Measurements from ENCODE around the gene FGD6.
"Not testable (repeated sequence)": the region's sequence is repeated elsewhere in the genome, so short reads cannot be mapped to it uniquely, and the experiment has no call there.

FGD6 gene

DNA sequence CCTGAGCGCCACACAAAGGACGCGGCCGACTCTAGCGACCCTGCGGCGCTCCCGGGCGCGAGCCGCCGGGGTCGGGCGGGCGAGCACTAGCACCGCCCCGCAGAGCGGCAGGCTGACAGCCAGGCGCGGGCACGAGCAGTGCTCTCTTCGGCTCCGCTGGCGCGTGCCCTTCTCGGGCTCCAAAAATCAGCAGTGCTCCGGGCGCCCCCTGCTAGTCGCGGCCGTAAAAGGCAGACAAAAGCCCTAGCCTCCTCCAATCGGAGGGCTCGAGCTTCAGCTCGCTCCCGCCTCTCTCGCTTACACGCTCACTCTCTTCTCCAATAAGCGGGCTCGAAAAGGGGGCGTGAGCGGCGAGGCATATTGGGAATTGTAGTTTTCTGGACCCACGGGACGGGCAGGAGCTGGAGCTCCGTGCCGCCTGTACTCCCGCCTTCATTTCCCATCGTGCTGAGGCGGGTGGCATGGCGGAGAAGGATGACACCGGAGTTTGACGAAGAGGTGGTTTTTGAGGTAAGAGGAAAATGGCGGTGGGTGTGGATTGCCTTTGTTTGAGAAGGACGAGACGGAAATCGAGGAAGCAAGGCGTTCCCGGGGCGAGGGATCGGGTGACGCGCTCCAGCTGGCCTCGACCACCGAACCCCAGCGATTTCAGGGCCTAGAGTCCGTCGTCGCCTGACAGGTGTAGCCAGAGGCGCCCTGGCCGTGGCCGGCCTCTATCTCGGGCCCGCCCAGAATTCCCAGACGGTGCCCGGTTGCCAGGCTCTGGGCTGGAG is at the start of gene FGD6, which contains the start of gene VEZT:
Gene FGD6 (minus strand): TSS at position 91 of the 773 bp plus-strand sequence. CDS start 227 bp downstream, outside the sequence.
Gene VEZT (plus strand): TSS at position 431 of the 773 bp plus-strand sequence. CDS start 44 bp downstream, at position 475.
- peak; percentile 98 to 100 for DNase-seq

DNA sequence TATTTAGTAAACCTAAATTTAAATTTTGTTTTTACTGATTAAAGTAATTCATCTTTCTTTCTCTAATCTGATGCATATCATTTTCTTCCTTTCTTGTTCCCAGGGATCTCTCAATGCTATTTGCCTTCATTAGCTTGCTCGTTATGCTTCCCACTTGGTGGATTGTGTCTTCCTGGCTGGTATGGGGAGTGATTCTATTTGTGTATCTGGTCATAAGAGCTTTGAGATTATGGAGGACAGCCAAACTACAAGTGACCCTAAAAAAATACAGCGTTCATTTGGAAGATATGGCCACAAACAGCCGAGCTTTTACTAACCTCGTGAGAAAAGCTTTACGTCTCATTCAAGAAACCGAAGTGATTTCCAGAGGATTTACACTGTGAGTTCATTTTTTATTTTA is 49.0 kb upstream of the FGD6 start:
- DNase-seq: no peak

DNA sequence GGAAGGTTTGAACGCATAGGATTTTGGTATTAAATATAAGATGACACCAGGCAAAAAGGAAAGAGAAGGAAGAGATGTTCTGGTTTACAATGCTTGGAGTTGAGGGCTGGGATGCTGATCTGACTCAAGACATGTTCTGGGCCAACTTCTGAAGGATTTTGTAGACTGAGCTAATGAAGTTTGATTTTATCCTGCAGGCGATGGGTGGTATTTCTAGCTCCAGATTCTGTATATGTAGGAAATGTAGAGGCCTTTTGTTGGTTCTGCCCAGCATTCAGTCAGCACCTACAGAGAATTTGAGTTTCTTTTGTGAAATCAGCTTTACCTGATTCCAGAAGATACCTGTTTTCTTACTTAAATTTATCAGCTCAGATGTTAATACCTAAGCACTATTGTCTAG is 48.5 kb upstream of the FGD6 start:
- no peak for DNase-seq

DNA sequence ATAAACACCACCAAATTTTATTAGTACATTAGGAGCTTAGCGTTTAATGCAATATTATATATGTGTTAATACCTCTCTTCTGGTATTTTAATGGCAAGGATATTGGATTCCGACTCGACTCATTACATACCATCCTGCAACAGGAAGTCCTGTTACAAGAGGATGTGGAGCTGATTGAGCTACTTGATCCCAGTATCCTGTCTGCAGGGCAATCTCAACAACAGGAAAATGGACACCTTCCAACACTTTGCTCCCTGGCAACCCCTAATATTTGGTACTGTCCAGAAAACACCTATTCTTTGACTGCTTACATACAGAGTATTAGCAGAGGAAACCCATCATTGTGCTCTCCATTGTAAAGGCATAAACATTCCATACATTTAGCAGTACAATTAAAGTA is 45.5 kb upstream of the FGD6 start:
- peak; percentile 44 to 66 for DNase-seq

DNA sequence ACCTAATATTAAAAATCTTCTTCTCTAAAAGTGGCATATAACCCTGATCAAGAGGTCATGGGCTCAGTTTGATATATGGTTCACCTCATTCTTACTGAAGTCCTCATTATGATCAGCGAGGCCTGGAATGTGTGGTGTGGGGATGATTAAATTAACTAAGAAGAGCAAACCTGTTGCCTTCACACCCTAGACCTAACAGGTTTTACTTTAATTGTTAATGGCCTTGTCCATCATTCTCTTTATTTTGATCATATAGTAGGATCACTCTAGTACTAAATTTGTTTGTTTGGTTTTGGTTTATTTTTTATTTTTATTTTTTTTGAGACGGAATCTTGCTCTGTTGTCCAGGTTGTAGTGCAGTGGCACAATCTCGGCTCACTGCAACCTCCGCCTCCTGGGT is 43.8 kb upstream of the FGD6 start:
- no peak for DNase-seq

DNA sequence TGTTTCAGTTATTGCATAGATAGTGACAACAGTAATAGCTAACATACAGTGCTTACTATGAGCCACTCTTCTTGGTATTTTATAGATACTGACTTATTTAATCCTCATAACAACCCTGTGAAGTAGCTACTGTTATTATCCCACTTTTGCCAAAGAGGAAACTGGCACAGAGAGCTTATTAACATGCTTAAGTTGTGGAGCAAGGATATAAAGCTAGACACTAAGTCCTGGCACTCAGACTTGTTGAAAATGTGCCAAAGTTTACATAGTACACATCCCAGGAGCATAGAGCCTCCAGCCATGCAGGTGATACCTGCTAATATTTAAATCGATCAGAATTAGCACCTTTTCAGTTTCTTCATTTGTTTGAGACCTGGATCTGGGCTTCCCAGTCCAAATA is 42.1 kb upstream of the FGD6 start:
- peak in 1 of 2 experiments; percentile 26 for DNase-seq

DNA sequence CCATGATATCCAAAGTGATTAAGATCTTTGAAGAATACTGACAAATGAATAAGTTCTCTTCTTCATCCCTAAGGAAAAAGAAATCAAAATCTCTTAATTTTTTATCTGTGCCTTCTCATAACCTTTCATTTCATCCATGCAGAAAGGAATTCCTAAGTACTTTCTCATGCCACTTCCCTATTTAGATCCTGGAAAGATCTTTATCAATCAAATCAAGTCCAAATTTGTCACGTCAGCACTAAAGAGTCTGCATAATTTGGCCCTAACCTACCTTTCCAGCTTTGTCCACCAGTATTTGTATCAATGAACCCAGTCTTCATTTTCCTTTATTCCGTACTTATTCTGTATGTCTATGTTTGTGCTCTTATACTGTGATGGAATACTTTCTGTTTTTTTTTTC is 41.5 kb upstream of the FGD6 start:
- DNase-seq: no peak

DNA sequence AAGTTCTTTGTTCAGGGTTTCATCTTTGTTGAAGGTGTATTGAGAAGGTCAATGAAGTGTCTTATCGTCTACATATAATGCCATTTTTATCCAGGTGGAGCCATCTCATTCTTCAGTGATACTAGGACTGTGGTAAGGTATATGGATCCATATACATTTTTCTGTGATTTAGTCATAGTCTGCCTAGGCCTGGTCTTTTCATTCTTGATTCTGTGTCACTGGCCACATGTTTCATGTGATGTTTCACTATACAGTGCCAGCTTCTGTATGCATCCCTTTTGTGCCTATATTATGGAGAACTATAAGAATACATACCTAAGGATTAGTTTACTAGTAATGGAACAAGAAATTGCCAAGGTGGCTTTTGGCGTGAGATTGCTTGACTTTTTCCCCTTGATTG is 40.9 kb upstream of the FGD6 start:
- DNase-seq: no peak

DNA sequence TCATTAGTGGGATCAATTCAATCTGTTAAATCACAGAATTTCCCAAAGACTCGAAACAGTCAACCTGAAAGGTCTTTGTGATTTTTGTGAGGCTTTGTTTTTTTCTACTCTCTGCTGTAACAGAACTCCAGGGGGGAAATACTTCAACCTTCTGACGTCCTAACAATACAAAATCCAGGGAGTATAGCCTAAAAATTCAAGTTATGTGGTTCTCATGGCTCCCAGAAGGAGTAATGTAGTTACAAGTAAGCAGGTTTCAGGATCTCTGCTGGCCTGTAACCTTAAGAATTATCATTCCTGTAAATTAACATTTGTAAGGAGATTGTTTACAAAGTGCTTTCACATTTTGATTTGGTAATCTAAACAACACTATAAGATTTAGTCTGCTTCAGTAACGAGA is 40.3 kb upstream of the FGD6 start:
- DNase-seq: no peak

DNA sequence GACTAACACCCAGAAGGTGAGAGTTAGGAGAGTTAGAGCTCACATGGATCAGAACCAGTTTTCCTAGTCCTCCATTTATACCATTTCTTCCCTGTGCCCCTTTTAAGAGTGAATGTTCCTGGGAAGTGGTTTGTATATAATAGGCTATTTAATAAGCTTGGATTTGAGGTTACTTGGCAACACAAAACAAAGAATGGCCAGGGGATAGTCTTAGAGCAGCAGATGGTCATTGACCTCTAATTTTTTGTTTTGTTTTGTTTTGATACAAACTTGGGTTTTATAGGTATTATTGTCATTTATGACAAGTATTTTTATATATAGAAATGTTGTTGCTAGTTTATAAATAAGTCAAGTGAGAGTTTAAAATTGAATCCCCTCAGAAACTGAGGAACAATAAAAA is 36.1 kb upstream of the FGD6 start:
- no peak for DNase-seq

DNA sequence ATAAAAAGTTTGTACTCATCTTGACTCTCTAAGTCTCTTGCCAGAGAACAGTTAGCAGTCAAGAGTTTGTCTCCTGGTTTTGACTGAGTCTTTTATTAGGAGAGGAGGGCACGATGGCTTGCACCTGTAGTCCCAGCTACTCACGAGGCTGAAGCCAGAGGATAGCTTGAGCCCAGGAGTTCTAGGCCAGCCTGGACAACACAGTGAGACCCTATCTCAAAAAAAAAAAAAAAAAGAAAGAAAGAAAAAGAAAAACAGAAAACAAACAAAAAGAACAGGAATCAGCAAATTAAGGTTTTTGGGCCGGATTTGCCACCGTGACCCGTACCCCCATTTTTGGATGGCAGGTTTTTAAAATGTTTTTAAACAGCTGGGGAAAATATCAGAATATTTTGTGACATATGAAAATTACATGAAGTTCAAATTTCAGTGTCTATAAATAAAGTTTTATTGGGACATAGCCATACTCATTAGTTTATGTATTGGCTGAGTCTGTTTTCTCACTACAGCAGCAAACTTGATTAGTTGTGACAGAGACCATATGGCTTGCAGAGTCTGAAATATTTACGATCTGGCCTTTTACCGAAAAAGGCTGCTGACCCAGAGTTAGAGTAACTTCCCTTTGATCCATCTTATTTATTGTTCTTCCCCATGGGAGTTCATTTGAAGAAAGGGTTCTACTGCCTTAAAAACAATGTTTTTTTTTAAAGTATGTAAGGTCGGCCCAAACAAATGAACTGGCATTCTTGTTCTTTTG is 31.5 kb upstream of the FGD6 start:
- DNase-seq: no peak

DNA sequence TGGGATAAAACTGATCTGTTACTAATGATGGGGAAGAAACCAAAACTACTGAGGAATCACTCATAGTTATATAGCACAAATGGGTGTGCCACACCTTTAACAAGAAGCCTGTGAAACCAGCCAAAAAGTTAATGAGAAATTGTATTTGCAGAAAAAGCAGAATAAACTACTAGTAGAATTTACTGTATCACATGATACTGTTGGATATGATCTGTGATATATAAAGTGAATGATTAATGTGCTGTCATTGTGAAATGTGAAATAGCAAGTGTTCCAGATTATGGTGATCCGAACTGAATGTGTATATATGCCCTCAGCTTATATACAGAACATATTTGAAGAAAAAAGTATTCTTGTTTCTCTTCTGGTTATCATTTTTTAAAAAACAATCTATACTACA is 30.8 kb upstream of the FGD6 start:
- no peak for DNase-seq

DNA sequence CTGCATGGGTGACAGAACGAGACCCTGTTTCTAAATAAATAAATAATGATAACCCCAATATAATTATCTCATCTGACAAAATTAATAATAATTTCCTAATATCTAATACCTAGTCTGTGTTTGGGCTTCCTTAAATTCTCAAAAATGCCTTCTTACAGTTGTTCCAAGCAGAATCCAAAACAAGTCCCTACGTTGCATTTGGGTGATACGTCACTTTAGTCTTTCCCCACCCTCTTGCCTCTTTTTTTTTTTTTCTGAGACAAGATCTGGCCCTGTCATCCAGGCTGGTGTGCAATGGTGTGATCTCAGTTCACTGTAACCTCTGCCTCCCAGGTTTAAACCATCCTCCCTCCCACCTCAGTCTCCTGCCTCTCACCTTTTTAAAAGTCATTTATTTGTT is 27.1 kb upstream of the FGD6 start:
- DNase-seq: no peak

DNA sequence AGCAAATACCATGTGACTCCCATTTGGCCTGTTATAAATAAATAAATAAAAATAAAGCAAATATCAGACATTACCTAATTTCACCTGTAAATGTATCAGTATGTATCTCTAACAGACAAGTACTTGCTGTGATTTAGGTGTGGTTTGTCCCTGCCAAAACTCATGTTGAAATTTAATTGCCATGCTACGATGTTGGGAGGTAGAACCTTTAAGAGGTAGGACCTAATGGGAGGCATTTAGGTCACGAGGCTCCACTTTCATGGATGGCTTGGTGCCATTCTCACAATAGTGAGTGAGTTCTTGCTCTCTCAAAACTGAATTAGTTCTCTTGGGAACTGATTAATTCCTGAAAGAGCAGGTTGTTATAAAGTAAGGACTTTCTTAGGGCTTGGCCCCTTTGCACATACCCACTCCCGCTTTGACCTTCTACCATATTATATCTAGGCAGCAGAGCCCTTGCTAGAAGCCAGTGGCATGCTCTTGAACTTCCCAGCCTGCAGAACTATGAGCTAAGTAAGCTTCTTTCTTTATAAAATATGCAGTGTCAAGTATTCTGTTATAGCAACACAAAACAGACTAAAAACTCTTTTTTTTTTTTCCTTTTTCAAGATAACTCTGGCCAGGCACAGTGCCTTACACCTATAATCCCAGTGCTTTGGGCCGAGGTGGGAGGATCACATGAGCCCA is 26.4 kb upstream of the FGD6 start:
- DNase-seq: no peak

DNA sequence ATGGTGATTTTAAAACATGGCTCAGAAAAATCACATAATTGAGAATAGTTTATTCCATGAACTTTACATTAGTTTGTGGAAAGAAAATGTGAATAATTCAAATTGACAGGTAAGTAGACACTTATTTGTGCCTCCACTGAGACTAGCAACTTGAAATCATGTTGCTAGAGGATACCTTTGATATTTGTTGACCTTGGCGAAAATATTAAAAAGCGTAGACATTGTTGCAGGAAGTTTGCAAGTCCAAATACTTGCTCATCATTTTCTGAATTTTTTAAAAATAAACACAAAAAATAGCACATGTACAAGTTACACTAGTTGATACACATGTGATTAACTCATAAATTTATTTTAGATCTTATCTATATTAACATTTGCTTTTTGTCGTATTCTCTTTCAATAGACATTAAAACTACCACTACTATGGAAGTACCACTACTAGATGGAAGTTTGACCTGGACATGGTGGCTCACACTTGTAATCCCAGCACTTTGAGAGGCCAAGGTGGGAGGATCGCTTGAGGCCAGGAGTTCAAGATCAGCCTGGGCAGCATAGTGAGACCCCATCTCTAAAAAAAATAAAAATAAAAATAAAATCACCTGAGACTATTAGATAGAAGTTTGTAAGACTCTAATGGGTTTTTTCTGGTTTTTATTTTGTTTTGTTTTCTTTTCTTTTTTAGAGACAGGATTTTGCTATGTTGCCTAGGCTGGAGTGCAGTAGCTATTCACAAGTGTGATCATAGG is 24.7 kb upstream of the FGD6 start:
- DNase-seq: no peak

DNA sequence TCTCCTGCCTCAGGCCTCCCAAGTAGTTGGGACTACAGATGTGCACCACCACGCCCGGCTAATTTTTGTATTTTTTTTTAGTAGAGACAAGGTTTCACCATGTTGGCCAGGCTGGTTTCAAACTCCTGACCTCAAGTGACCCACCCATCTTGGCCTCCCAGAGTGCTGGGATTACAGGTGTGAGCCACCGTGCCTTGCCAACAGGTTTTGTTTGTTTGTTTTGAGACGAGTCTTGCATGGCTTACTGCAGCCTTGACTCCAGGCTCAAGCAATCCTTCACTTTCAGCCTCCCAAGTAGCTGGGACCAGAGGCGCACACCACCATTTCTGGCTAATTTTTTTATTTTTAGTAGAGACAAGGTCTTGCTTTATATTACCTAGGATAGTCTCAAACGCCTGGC is 23.9 kb upstream of the FGD6 start:
- not testable (repeated sequence) for DNase-seq

DNA sequence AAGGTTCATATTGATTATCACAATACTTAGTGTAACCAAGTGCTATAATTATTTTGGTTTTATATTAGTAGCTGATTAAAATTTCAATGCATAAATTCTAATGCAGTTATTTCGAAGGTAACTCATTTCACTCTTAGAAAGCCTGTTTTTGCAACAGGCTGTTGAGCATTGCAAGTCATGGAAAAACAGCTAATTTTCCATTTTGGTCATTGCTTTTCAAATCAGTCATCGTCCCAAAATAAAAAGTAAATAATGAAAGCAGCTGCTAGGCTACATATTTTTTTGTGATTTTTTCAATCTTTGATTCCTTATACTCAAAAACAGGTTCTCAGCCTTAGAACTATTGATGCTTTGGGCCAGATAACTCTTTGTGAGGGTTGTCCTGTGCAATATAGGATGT is 23.3 kb upstream of the FGD6 start:
- no peak for DNase-seq

DNA sequence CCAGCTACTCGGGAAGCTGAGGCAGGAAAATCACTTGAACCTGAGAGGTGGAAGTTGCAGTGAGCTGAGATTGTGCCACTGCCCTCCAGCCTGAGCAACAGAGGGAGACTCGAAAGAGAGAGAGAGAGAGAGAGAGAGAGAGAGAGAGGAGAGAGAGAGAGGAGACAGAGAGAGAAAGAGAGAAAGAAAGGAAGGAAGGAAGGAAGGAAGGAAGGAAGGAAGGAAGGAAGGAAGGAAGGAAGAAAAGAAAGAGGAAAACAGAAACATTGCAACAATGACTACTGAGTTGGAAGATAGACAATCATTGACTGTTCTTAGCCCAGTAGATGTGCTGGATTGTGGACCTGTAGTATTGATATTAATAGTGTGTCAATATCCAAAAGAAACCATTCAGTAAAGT is 22.6 kb upstream of the FGD6 start:
- not testable (repeated sequence) for DNase-seq

DNA sequence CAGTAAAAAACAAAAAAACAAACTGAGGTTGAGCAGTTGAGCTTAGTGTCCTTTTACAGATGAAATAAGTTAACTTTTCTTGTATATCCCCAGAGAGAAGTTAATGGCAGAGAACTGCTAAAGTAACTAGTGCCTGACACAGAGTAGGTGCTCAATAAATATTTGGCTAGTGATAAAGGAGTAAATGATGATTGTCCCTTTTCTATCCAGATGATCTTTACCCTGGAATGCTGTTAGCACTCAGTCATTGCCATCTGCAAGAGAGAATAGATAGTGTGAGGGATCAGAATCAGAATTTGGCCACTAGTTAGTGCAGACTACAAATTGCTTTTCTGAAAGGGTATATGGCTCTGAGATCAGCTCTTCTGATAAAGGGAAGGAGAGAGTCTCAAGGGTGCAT is 21.9 kb upstream of the FGD6 start:
- DNase-seq: no peak

DNA sequence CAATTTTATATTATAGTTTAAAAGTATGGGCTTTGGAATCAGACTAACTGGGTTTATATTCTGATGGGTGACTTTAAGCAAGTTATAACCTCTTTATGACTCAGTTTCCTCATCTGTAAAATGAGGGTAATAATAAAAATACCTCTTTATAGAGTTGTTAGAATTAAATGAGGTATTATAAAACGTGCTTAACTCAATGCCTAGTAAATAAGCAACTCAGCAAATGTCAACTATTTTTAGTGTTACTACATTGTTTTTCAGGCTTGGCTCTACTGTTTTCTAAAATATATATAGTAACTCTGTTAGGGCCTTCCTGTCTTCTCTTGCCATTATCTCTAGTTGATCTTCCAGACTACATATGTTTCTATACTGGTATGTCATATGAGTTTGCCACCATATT is 20.9 kb upstream of the FGD6 start:
- no peak for DNase-seq

DNA sequence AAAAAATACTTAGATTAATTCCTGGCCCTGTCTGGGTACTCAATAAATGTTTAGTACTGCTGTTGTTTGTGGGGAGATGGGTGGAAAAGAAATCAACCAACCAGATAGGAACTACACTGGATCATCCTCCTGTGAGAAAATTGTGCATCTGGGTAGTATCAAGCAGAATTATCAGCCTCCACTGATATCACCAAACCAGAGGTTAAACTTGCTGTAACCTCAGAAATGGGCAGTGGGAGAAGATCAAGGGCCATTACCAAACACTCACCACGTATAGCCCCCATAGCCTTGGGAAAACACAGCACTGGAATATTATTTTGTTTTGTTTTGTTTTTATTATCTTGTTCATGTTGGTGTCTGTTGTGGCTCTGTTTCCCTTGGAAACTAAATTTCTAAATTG is 20.0 kb upstream of the FGD6 start:
- no peak for DNase-seq

DNA sequence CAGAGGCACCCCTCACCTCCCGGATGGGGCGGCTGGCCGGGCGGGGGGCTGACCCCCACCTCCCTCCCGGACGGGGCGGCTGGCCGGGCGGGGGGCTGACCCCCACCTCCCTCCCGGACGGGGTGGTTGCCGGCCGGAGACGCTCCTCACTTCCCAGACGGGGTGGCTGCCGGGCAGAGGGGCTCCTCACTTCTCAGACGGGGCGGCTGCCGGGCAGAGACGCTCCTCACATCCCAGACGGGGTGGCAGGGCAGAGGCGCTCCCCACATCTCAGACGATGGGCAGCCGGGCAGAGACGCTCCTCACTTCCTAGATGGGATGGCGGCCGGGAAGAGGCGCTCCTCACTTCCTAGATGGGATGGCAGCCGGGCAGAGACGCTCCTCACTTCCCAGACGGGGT is 18.4 kb upstream of the FGD6 start:
- not testable (repeated sequence) for DNase-seq

DNA sequence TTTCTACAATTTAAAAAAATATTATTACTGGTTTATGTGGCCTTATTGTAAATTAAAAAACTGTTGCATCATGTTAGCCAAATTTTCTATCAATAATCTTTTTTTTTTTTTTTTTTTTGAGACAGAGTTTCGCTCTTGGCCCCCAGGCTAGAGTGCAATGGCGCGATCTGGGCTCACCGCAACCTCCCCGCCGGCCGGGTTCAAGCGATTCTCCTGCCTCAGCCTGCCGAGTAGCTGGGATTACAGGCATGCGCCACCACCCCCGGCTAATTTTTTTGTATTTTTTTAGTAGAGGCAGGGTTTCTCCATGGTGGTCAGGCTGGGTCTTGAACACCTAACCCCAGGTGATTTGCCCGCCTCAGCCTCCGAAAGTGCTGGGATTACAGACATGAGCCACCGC is 16.9 kb upstream of the FGD6 start:
- not testable (repeated sequence) for DNase-seq

All from NCI-H2081 (cell line).